NCI-H187 treated with DMSO at 0.1 percent for 48 hours (cell line): ENCODE data around the gene FRY.

Experiments
- DNase-seq: peaks from one replicate; lab custom pipeline; 2025; lab: John Stamatoyannopoulos, UW

FRY gene

DNA sequence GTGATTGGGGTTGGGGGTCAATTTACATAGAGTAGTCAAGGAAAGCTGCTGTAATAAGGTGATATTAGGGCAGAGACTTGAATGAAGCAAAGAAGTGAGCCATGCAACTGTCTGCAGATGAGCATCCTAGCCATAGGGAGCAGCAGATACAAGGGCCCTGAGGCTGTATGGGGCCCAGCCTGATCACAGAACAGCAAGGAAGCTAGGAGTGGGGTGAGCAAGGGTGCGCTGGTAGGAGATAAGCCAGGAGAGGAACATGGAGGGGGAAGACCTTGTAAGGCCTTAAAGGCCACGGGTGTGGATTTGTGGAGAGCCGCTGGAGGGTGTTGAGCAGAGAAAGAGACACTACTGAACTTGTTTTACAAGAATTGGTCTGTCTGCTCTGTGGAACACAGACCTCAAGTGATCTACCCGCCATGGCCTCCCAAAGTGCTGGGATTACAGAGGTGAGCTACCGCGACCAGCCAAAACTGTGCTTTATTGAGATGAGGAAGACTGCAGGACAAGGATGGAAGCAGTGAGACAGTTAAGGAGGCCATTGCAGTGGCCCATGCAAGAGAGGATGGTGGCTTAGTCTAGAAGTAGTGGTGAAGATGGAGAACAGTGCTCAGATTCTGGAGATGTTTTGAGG is 190.6 kb downstream of the FRY start:
- no peak for DNase-seq

DNA sequence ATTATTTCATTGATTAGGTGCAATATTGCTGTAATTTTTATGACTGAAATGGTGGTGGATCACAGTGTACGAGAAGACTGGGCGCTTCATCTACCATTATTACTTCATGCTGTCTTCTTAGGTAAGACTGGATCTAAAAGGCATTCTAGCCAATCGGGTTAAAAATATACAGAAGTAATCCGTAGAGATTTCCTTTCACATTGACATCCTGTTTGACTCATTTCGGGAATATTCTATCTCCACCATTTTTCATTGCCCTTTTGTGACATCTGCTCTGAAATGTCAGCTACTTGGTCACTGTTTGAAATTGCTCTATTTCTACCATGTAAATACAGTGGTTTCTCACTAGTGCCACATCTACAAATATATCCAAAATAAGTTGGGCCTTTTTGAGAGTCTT is 193.3 kb downstream of the FRY start:
- DNase-seq: no peak

DNA sequence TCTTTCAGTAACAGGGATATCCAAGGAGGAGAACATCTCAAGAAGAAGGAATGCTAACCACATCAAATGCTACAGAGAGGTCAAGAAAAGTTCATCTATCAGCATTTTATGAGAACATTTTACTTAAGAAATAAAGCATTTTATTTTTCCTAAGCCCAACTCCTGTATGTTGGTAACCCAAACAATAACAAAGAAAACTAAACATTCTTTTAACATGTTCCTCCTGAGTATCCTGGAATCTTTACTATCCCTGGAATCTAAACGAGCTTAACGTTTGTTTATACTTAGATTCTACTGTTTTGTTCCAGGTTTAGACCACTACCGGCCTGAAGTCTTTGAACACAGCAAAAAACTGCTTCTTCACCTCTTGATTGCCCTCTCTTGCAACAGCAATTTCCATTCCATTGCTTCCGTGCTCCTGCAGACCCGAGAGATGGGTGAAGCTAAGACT is 193.9 kb downstream of the FRY start:
- DNase-seq: no peak

DNA sequence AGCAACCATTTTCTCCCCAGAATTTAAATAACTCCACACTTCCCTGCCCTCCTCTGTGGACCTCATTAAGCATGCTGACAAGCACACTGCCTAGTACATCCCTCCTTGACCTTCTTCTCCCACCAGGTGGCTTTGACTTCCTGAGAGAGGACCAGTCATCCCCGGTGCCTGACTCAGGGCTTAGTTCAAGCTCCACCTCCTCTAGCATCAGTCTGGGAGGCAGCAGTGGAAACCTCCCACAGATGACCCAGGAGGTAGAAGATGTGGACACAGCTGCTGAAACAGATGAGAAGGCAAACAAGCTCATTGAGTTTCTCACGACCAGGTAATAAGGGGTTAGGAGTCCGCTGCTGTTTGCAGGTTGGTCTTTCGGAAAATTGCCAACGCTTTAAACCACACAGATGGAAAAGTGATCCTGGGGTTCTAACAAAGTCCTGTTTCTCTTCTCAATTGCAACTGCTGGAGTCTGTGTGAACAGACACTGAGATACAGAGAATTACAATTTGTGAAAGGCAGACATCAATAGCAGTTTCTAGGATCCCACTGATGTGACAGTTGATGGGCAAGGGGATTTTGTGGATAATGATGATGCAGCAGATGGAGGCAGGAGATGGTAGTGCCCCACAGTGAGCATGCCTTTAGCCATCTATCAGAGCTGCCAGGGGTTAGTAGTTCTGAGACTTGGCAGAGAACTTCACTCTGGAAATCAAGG is 196.9 kb downstream of the FRY start:
- no peak for DNase-seq

DNA sequence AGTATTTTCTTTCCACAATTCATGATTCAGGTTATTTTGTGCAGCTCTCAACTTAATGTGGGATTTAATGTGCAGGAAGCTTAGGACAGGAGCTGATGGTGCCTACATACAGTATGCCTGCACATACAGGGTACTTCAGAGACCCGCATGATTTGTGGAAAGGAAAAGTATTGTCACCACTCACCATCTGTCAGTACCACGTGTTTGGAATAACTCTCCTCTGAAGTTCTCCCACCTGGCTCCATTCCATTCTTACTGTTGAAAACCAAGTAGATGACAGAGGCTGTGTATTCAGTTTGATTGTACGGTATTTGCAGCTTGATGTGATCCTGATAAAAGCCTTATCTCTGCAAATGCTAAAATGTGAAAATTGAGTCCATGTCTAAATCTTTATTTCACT is 197.9 kb downstream of the FRY start:
- no peak for DNase-seq

DNA sequence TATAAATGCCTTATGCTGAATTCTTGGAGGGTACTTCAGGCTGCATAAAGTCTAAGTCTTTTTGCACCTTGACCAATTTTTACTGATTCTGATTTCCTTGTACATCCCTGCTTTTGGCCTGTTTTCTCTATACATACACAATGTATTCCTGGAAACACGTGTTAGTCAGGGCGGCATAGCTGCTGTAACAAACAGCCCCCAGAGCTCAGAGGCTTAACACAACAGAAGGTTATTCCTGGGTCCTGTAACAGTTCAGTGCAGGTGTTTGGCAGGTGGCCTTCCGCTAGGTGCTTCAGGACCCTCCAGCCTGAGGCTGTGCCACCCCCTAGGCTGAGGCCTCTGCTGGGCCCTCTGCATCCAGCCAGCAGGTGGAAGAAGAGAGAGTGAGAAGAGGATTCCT is 200.7 kb downstream of the FRY start:
- DNase-seq: no peak

DNA sequence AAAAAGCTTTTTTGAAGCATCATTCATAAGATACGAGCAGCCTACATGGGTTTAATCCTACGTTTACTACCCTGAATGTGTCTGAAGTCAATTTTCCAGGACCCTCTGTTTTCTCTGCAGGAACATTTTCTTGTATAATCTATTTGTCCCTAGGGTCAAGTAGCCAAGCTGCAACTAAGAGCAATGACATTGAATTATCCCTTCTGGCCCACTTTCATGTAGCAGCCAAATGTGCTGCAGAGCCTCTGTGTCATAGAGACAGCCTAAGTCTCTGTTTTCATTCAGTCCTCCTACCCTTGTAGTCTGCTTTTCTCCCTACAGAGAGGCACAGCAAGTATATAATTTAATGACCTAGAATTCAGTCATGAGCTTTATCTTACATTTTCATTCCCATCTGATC is 201.5 kb downstream of the FRY start:
- DNase-seq: no peak

DNA sequence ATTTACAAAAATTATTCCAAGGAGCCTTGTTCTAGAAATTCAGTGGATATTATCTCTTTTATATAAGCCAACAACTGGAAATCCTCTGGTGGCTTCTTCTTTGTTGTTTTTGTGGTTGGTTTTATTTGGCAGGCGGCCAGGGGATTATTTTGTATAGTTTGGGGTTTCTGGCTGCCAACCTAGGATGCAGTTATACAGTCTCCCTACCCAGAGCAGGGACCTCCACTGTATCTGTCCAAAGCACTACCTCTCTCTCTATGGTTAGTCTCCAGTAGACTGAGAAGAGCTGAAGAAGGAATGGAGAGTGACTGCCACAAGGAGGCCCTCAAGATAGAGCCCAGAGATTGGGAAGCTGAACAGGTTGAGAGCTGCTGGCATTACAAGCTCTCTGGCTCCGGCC is 203.3 kb downstream of the FRY start:
- DNase-seq: no peak

DNA sequence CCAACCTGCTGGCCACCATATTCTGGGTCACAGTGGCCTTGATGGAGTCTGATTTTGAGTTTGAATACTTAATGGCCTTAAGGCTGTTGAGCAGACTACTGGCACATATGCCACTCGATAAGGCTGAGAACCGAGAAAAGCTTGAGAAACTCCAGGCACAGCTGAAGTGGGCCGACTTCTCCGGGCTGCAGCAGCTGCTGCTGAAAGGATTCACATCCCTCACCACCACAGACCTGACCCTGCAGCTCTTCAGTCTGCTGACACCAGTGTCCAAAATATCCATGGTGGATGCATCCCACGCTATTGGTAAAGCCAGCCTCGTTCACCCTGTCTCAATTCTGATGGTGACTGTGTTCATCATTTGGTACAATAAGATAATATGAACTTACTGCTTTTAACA is 206.1 kb downstream of the FRY start:
- no peak for DNase-seq

DNA sequence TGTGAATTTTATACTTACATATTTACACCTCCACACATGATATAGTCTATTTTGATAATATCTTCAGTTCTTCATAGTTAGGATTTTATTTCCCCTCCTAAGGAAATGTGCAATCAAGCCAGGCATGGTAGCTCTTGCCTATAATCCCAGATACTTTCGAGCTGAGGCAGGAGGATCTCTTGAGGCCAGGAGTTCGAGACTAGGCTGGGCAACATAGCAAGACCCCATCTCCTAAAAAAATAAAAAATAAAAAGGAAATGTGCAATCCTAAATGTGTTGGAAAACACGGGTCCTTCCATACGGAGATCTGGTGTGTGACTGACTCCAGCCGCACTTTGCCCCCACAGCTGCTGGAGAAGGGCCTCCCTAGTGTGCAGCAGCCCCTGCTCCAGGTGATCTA is 212.1 kb downstream of the FRY start:
- no peak for DNase-seq

DNA sequence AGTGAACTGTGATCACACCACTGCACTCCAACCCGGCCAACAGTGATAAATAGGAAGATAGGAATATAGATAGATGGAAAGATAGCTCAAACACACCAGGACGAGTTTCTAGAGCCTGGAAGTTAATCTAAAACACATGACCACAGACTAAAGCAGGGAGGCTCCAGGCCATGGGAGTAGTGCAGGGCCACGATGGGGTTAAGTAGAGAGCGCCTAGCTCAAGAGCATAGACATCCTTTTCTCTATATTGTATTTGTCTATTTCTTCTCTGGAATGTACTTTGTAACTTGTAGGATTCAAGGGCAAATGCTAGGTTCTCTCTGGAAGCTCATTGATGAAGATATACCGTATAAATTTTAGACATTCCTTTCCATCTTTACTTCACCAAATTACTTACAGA is 214.0 kb downstream of the FRY start:
- DNase-seq: no peak

DNA sequence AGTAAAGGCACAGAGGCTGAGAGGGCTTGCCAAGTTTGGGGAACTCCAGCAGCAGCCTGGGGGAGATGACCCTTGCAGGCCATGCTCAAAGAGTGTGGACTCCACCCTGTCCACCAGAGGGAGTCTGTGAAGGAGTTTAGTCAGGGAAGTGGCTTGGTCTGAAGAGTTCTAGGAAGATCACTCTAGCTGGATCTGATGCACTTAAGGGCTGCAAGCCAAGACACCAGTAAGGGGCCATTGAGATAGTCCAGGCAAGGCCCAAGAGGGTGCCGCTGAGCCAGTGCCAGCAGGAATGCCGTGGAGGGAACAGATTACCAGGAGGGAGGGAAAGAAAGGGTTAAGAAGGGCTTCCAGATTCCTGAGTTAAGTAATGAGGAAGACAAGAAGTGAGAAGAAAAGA is 214.9 kb downstream of the FRY start:
- DNase-seq: no peak

DNA sequence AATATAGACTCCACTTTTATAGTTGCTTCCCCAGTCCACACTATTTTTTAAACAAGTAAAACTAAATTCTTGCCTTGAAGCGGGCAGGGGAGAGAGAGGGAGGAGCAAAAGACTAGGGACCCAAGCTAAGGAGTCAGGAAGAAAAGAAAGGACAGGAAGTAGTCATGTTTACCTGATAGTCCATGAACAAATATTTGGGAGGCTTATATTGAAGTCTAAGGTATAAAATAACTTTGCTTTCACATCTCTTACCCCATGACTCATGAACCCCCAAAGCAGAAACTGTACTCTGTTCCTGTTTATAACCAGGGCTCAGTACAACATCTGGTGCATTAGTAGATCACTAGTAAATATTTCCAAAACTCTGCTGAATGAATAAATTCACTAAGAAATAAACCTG is 216.3 kb downstream of the FRY start:
- no peak for DNase-seq

DNA sequence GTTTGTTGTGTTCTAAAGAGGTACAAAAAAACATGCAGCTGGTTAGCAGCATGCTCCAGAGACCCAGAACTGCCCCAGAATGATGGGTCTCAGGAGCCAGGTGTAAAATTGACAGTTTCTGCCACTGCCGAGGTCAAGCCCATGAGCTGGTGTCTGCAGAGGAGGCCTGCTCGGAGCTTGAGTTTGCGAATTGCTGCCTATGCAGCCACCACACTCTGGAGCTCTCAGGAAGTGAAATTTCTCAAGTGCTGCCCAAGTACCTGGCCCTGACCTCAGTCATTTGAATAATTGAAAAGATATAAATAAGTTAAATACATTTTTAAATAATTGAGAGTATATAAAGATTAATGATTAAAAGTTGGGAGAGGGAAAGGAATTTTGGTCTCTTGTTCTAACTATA is 217.2 kb downstream of the FRY start:
- no peak for DNase-seq

DNA sequence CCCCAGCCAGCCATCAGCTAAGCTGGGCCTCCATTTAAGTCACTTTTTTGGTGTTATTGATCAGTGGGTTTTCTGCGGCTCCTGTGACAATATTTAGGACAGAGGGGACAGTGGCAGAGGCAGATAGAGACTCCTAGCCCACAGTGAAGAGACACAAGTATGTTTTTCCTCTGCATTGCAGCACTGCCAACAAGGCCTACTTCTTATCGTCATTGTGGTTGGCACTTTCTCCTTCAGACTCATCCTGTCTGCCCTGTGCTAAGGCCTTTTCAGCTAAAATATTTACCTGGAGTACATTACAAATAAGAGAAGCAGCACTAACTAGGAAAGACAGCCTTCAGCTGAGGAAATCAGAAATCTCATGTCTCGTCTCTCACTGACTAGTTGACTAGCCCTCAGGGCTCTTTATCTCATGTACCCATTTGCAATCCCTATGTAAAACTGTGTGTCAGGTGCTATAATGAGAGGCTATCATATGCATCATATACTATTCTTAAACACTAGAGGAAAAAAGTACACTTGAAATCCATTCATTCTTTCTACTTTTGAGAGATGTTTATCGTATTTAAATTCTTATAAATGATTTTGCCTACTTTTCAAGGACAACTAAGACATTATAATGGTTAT is 221.4 kb downstream of the FRY start:
- no peak for DNase-seq

DNA sequence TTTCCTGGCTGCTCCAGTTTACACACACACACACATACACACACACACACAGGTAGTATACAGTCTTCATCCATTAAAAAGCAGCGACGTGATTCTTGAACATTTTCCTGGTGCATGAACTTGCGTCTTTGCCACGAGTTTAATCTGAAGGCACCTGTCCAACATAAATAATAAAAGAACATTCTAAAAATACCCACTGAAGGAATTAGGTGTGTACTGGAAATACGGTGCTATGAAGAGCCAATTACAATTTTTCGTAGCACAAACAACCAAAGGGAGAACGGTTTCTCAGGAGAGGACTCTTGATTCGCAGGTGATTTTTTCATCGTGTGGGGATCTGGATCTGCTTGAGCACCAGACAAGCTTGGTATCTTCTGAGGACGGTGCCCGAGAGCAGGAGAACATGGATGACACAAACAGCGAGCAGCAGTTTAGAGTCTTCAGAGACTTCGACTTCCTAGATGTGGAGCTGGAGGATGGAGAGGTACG is 222.4 kb downstream of the FRY start:
- no peak for DNase-seq

DNA sequence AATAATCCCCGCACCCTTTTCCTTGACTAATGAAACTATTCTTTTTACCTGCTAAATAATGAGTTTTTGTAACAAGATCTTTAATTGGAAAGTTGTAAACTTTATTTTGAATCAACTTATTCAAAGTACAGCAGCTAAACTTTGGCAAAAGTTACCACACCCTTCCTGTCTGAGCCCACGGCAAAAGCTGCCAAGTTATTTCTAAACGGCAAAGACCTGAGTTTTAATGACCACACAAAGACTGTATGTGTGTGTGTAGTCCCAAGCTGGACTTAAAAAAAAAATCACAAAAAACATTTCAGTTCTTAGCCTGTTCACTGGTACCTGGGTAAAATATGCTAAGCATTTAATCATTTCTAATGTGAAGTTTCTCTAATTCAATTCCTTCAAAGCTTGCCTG is 222.8 kb downstream of the FRY start:
- DNase-seq: no peak

DNA sequence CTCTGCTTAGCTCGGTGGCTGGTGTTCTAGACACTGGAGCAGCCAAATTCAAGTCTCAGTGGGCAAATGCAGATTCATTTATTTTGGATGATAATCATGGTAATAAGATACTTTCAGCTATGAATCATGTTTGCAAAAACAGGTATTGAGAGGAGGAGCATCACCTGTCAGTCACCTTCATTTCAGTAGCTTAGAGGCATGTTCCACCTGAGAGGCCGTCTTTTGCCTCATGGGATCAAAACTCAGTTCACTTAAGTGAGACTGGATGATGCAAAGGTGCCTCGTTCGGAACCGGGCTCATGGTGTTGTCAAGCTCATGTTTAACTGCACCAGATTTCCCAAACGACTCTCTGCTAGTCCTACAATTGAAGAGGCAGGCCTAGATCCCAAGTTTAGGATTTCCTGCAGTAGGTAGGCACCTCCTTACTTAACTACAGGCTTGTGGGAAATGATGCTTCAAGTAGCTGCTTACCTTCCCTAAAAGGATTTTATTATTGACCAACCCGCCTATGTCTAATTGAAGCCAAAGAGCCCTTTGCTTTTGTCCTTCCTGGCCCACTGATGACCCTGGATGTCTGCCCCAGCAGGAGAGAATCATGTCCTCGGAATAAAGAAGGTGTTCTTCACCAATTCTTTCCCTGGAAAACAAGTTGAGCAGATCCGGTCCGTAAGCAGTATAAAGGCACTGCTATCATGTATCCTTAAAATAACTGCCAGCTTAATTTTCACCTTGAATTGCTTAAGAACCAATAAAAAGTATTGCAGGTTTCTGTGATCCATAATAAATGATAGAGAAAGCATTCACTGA is 223.5 kb downstream of the FRY start:
- DNase-seq: no peak

DNA sequence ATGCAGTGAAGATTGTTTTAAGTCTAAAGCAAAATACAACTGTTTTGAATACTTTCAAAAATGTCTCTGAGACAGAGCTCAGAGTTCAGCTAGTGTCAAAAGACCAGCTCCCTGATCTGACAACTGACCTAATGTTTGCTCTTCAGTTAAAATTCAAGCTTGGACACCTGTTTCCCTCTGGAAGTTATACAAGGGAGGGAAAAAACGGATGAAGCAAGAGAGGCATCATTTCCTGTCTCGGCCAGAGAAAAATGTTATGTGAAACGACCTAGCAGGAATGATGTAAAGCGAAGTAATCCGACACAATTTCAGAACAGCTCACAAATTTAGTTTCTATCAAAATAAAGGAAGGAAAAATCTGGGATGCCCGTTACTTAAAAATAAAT is 224.1 kb downstream of the FRY start:
- no peak for DNase-seq

DNA sequence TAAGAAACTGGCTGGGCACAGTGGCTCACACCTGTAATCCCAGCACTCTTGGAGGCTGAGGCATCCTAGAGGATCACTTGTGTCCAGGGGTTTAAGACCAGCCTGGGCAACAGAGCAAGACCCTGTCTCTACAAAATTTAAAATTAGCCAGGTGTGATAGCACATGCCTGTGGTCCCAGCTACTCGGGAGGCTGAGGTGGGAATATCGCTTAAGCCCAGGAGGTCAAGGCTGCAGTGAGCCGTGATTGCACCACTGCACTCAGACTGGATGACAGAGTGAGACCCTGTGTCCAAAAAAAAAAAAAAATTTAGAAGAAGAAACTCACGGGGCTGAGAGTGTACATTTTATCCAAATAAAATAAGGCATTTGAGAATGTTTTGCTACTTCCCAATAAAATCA is 224.7 kb downstream of the FRY start:
- DNase-seq: no peak

DNA sequence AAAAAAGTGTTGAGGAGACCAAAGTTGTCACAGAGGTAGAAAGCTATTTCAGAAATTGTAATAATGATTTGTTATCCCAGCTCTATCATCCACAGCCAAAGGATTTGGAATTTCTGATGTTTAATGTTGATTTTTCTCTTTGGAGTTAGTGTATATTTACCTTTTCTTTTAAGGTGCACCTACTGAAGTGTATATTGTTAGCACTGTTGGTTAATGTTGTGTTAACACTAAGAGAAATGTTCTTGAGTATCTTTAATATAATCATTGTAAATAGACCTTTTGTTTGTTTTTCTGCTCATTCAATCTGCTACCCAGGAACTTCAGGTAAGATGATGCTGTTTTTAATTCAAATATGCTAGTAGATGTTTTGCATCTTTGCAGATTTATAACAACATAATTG is 226.1 kb downstream of the FRY start:
- DNase-seq: no peak

DNA sequence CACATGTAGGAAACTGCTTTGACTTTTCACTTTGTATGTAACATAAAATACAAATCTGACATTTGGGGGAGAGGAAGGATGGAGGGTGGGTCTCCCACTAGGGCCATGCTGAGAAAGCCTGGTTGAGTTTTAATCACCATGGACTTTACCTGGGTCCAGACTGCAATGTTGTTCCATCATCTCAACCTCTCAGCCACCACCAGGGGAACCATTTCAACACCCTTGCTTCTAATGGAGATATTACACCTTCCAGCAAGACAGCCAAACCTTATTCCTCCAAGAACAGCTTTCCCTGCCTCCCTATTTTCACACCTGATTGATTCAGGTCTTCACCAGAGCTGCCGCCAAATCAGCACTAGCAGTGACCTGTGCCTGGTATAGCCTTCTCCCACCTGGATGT is 227.5 kb downstream of the FRY start:
- no peak for DNase-seq

DNA sequence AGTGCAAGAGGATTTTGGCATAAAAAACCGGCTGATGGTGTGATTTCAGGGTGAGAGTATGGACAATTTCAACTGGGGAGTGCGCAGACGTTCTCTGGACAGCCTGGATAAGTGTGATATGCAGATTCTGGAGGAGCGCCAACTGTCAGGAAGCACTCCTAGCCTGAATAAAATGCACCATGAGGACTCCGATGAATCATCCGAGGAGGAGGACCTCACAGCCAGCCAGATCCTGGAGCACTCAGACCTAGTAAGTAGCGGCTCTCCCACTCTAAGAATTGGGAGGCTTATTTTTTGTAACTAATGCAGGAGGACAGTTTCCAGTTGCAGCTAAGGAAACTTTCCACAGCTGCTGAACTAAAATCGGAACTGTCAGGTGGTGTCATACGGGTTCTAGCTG is 230.0 kb downstream of the FRY start:
- DNase-seq: no peak
